NCI-H510A (cell line): ENCODE results near the gene PDE4D.

Source experiments
- DNase-seq: peaks from one replicate; lab custom pipeline; 2025; lab: John Stamatoyannopoulos, UW

Gene PDE4D

GRCh38 chr5:59838989-59839388 lies 54.5 kb downstream of the PDE4D start:
- DNase-seq = no peak

DNA sequence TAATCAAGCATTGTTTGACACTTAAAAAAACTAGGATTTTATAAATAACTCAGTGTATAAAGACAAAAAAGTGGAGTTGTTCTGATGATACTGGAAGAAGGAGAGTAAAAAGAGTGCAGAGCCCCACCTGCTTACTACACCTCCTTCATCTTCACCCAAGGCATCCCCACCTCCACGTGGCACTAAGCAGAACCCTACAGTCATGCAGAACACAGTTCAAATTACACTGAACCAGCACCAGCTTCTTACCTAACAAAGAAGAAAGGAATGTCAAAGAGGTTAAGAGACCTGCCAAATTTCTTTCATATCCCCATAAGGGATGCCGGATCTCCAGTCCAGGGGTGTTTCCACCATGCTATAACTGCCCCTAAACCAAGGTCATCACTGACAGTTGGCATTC lies 55.5 kb downstream of the PDE4D start:
- DNase-seq = no peak

- no peak for DNase-seq
Measured at GRCh38 chr5:59837071-59837470, 56.5 kb downstream of the PDE4D start.

- no peak for DNase-seq
Measured at GRCh38 chr5:59835800-59836199, 57.7 kb downstream of the PDE4D start.

GRCh38 chr5:59833448-59833847 lies 60.1 kb downstream of the PDE4D start:
- DNase-seq = no peak

GRCh38 chr5:59832577-59833301 lies 60.8 kb downstream of the PDE4D start:
- DNase-seq = no peak

DNA sequence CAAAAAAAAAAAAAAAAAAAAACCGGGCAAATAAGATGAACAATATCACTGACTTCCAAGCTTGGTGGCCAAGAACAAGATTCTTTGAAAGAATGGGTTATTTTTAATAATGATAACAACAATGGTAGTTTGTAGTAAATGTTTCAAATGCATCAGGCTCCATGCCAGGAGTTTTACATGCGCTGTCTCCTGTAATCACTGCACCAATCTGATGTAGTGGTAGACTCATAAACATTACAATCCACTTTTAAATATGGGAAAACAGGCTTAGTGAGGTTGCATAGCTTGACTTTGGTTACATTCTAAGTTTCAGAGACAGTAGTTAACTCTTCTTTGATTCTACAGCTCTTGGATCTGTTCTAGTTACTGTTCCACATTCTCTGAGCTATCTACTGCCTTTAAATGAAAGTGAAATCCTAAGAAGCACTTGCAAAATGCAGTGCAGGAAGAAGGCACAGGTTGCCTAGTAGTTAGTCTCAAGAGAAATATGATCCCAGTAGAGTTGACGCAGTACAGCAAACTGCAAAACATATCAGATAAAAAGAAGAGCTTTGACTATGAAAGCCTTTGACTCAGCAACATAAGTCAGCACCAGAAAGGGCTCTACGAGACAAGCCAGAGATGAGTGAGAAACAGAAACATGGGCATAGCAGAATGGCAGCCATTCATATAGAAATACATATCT lies 62.1 kb downstream of the PDE4D start:
- DNase-seq = no peak

GRCh38 chr5:59830536-59831200 lies 62.9 kb downstream of the PDE4D start:
- no peak for DNase-seq

GRCh38 chr5:59829922-59830321 lies 63.6 kb downstream of the PDE4D start:
- no peak for DNase-seq

DNA sequence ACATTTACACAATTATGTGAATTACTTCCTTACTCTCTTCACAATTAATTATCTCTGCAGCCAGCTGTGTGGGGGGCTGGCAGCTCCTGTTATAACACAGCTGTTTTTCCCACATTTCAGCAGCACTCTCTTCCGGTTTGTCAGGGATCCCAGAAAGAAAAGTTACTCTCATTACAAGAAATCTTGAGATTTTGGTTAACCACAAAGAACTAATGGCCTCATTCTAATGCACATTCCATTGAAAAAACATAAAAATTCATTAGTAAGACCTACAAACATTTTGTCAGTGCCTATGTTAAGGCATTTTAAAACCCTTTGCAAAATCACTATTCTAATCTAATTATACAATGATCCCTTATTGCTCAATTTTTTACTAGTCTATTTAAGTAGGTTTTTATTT lies 64.1 kb downstream of the PDE4D start:
- DNase-seq = no peak

GRCh38 chr5:59828623-59829022 lies 64.9 kb downstream of the PDE4D start:
- DNase-seq = no peak

- DNase-seq = no peak
Measured at GRCh38 chr5:59826996-59827395, 66.5 kb downstream of the PDE4D start.

- no peak for DNase-seq
Measured at GRCh38 chr5:59823420-59823819, 70.1 kb downstream of the PDE4D start.

DNA sequence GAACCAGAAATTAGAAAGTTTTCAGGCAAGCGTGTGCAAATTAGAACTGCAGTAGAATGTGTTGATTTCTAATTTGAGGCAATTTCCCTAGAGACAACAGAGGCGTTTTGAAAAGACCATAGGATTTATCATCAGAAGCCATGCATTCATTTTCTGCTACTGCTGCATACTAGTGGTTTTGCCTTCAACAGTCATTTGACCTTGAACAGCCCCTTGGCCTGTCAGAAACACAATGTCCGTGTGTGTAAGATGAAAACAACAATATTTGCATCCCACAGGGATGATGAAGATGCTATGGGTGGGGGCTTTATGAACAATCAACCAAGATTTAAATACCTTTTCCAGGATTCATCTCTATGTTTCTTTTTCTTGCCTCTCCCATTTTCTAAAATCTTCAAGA lies 73.7 kb downstream of the PDE4D start:
- no peak for DNase-seq

DNA sequence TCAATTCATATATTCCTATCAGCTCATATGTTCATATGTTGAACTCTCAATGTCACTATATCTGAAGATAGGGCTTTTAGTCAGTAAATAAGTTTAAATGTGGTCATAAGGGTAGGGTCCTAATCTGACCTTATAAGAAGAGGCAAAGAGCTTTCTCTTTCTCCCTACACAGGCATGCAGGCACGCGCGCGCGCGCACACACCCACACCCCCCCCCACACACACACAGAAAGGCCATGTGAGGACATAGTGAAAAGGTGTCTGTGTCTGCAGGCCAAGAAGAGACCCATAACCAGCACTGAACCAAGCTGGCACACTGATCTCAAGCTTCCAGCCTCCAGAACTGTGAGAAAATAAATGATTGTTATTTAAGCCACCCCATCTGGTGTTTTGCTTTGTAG lies 76.0 kb downstream of the PDE4D start:
- no peak for DNase-seq

- no peak for DNase-seq
Measured at GRCh38 chr5:59816654-59817300, 76.7 kb downstream of the PDE4D start.

DNA sequence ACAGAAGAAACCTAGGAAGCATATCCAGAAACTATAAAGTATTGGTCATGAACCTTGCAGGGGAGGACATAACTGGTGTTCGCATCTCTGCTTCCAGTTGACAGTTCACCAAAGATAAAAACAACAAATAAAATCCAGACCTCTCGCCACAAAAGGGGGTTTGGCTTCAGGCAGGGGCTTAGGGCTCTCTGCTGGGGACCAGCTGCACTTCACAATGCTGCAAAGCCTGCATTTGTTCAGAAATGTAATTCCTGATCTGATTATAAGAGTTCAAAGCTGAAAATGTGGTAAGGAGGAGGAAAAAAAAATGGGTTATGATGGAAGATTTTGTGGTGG lies 79.0 kb downstream of the PDE4D start:
- DNase-seq = no peak

DNA sequence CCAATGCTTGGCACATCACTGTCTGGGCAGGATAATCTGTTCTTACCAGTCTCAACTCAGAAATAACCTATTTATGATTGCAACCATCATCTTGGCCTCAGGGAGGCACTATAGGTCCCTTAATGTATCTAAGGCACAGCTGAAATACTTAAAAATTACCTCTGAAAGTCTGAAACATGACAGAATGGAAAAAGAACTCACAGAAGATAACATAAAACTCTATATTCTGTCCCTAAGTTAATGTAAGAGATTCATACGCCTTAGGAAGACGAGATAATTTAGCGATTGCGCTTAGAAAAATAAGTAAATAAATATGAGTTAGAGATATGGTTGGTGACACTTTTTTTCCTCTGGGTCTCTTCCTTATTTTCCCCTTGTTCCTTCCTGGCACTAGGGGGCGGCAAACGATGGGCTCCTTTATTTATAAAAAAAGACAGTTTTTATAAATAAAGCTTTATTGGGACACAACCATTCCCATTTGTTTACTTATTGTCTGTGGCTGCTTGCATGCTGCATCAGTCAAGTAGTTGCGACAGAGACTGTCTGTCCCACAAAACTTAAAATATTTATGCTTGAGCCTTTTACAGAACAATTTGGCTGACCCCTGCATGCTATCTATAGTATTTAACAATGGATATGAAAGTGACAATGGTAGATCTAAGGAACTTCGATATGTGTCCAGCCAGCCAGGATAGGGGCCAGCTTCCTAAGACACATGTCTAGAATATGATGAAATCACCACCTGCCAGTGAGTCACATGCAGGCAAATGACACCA lies 79.6 kb downstream of the PDE4D start:
- DNase-seq = no peak

DNA sequence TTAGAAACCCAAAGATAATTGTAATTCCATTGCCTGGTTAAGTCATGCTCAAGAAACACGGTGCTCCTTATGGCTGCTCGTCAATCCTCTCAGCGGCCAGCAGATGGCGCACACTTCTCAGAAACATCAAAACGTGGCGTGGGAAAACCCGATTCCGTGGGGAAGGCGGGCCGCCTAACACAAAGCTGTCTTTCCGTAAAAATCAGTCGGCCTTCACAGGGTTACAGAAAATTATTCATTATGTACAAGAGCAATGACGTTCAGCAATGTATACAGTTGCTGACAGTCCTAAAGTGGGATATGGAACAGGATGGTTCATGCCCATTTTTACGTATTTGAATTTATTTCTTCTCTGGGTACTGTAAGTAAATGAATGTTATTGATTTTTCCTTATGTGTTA lies 83.5 kb downstream of the PDE4D start:
- DNase-seq = no peak

- no peak for DNase-seq
Measured at GRCh38 chr5:59807806-59808205, 85.7 kb downstream of the PDE4D start.

DNA sequence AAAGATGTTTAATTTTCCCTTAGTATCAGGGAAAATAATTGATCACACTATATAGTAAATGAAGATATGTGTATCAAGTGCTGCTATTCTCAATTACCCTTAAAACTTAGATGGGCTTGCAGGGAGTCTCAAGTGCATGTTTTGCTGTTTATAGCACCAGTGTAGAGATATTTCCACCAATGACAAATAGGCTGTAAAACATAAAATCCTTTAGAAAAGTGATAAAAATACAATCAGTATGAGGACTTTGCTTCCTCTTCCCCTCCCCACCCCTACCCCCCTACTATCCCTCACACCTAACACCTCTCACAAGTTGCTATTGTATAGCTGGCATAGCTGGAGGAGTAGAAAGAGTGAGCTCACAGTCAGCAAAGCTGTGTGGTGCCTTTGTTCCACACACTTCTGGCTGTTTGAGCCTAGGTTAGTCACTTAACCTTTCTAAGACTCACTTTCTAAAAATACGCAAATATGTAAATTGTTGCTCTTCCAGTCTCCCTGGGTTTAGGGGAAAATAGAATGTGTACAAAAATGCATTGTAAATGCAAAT lies 93.1 kb downstream of the PDE4D start:
- DNase-seq = no peak
